GM21576 (cell line): ENCODE data around the gene ZFY.

Experiments
- ATAC-seq: cut with Tn5 transposase; IDR thresholded peaks from one replicate; pipeline ENCODE4 v1.9.1; 2021; ENCODE audit warnings: mild to moderate bottlenecking, moderate library complexity; ENCODE audit not compliant: unreplicated experiment

The ZFY gene

GRCh38 chrY:2934861-2935715 is at the start of gene ZFY:
Gene ZFY (plus strand): TSS chrY:2935381. CDS start chrY:2953937, 18,556 bp downstream.
- no peak for ATAC-seq

- ATAC-seq: no peak
These were observed 49.3 kb upstream of the ZFY start for GRCh38 chrY:2885880-2886279.

- ATAC-seq: no peak
These were observed 47.8 kb upstream of the ZFY start for GRCh38 chrY:2887386-2887785.

GRCh38 chrY:2887955-2888354 is 47.2 kb upstream of the ZFY start:
- ATAC-seq: no peak

- no peak for ATAC-seq
These were observed 41.7 kb upstream of the ZFY start for GRCh38 chrY:2893471-2893870.

- ATAC-seq: no peak
These were observed 39.1 kb upstream of the ZFY start for GRCh38 chrY:2896050-2896449.

GRCh38 chrY:2907356-2907755 is 27.8 kb upstream of the ZFY start:
- no peak for ATAC-seq

GRCh38 chrY:2913066-2913815 is 21.9 kb upstream of the ZFY start:
- no peak for ATAC-seq

GRCh38 chrY:2934078-2934477 is 1.1 kb upstream of the ZFY start:
- no peak for ATAC-seq

- ATAC-seq: no peak
These were observed 695 bp downstream of the ZFY start for GRCh38 chrY:2935716-2936435.

GRCh38 chrY:2936436-2936750 is 1.2 kb downstream of the ZFY start:
- ATAC-seq: no peak

- ATAC-seq: no peak
These were observed 2.0 kb downstream of the ZFY start for GRCh38 chrY:2937149-2937548.

- ATAC-seq: no peak
These were observed 14.5 kb downstream of the ZFY start for GRCh38 chrY:2949590-2950252.

GRCh38 chrY:2950655-2951054 is 15.5 kb downstream of the ZFY start:
- ATAC-seq: no peak

GRCh38 chrY:2952912-2953311 is 17.7 kb downstream of the ZFY start:
- no peak for ATAC-seq

- no peak for ATAC-seq
These were observed 19.6 kb downstream of the ZFY start for GRCh38 chrY:2954735-2955134.

- ATAC-seq: no peak
These were observed 20.4 kb downstream of the ZFY start for GRCh38 chrY:2955561-2955960.

- no peak for ATAC-seq
These were observed 26.9 kb downstream of the ZFY start for GRCh38 chrY:2962061-2962460.

GRCh38 chrY:2964814-2965213 is 29.6 kb downstream of the ZFY start:
- ATAC-seq: no peak

GRCh38 chrY:2965629-2966028 is 30.4 kb downstream of the ZFY start:
- no peak for ATAC-seq

- no peak for ATAC-seq
These were observed 34.4 kb downstream of the ZFY start for GRCh38 chrY:2969561-2969960.
